SJSA1 (cell line): ENCODE measurements around the gene GALNTL6. TPM values are rescaled to one million over a fixed set of nuclear protein-coding genes. Genes with fewer than 3 reads are reported as not detected.

ENCODE experiments used
- DNase-seq, 2 experiments: peaks; one replicate each; pipeline ENCODE4 v3.0.0-alpha.2; 2015 to 2020; ENCODE audit warnings: low spot score in 2 of 2, low read depth in 1 of 2
- H3K27ac ChIP-seq: fragments of 250-450 bp; sonication (Bioruptor Pico); 2 replicates; pipeline ENCODE4 v1.5.1; 2020; ENCODE audit warnings: mild to moderate bottlenecking, moderate library complexity
- H3K27me3 ChIP-seq: fragments of 250-450 bp; sonication (Bioruptor Pico); replicated peaks from 2 replicates; pipeline ENCODE4 v1.5.1; 2020; ENCODE audit warnings: mild to moderate bottlenecking, moderate library complexity
- H3K36me3 ChIP-seq: fragments of 250-450 bp; sonication (Bioruptor Pico); 2 replicates; pipeline ENCODE4 v1.5.1; 2020; ENCODE audit warnings: mild to moderate bottlenecking
- H3K4me1 ChIP-seq: fragments of 250-450 bp; sonication (Bioruptor Pico); replicated peaks from 2 replicates; pipeline ENCODE4 v1.6.1; 2021; ENCODE audit warnings: mild to moderate bottlenecking
- H3K4me3 ChIP-seq: fragments of 250-450 bp; sonication (Bioruptor Pico); 2 replicates; pipeline ENCODE4 v1.5.1; 2020; ENCODE audit warnings: mild to moderate bottlenecking
- H3K9me3 ChIP-seq: fragments of 250-450 bp; sonication (Bioruptor Pico); replicated peaks from 2 replicates; pipeline ENCODE4 v1.5.1; 2020; ENCODE audit warnings: mild to moderate bottlenecking
- total RNA-seq: library from RNA; depleted of rRNA; stranded (reverse); fragments of >200 nt; shearing (Covaris generic); gene quantifications from 2 replicates; pipeline ENCODE4 v1.2.3, GENCODE V29; 2014

Gene GALNTL6
- total RNA-seq, 1 experiment from 2014 or later = 0.08 TPM

GRCh38 chr4:172287117-172287516, 473.9 kb downstream of the GALNTL6 start:
- Histone ChIP-seq H3K9me3 (no peaks in the 10 kb centered on the region), H3K27me3 (no peaks in the 10 kb centered on the region), H3K36me3 (no peaks in the 10 kb centered on the region), H3K27ac (no peak overlapping the region), H3K4me1 (no peaks in the 10 kb centered on the region), H3K4me3 (no peak overlapping the region)
- no peak for DNase-seq

DNA sequence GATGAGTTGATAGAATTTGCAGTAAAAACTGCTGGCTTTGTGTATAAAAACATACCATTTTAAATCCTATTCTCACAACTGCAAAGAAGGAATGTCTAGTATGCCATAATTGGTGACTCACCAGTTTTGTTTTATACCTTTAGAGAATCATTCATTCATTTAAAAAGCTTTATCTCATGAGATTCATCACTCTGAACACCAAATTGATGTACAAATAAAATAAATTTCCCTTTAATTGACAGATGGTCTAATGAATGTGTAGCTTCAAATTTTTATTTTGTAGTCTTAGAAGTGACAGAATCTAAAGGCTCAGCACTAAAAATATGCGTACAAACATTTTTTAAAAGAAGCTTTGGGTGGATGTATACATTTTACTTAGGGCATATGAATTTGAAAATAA, 492.5 kb downstream of the GALNTL6 start:
- no peak overlapping the region for H3K27ac ChIP-seq
- no peak for DNase-seq
- no peaks in the 10 kb centered on the region for H3K9me3 ChIP-seq

GRCh38 chr4:172308078-172308477, 494.9 kb downstream of the GALNTL6 start:
- H3K4me3 ChIP-seq = no peak overlapping the region
- DNase-seq = no peak

More for the DNA sequence above, 492.5 kb downstream of the GALNTL6 start:
- Histone ChIP-seq H3K27me3 (no peaks in the 10 kb centered on the region), H3K36me3 (no peaks in the 10 kb centered on the region), H3K4me3 (no peak overlapping the region), H3K4me1 (no peaks in the 10 kb centered on the region)

DNA sequence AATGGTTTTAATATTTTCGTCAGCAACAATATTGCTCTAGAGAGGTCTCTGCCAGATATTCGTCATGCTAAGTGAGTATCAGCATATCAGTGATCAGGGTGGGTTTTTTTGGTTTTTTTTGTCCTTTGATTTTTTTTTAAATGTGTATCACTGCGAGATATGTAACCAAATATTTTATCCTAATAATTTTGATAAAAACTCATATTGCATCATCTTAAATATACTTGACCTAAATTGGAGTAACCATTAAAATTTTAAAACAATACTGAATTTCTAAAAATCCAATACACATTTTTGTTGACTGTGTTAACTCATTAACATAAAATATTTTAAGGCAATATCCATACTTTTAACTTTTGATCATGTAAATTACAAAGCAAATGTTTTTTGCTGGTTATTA, 498.5 kb downstream of the GALNTL6 start:
- no peaks in the 10 kb centered on the region for H3K9me3 ChIP-seq
- no peak overlapping the region for H3K4me3 ChIP-seq
- DNase-seq = no peak
- no peak overlapping the region for H3K27ac ChIP-seq
- no peaks in the 10 kb centered on the region for H3K27me3 ChIP-seq
- no peaks in the 10 kb centered on the region for H3K4me1 ChIP-seq
- no peaks in the 10 kb centered on the region for H3K36me3 ChIP-seq

More at GRCh38 chr4:172308078-172308477, 494.9 kb downstream of the GALNTL6 start:
- H3K36me3 ChIP-seq = no peaks in the 10 kb centered on the region
- H3K9me3 ChIP-seq = no peaks in the 10 kb centered on the region
- H3K27me3 ChIP-seq = no peaks in the 10 kb centered on the region
- no peak overlapping the region for H3K27ac ChIP-seq
- no peaks in the 10 kb centered on the region for H3K4me1 ChIP-seq

- Histone ChIP-seq H3K9me3 (no peaks in the 10 kb centered on the region), H3K36me3 (no peaks in the 10 kb centered on the region), H3K27me3 (no peaks in the 10 kb centered on the region), H3K4me1 (no peaks in the 10 kb centered on the region), H3K4me3 (no peak overlapping the region), H3K27ac (no peak overlapping the region)
- no peak for DNase-seq
These were observed 510.1 kb downstream of the GALNTL6 start for GRCh38 chr4:172323288-172323687.

DNA sequence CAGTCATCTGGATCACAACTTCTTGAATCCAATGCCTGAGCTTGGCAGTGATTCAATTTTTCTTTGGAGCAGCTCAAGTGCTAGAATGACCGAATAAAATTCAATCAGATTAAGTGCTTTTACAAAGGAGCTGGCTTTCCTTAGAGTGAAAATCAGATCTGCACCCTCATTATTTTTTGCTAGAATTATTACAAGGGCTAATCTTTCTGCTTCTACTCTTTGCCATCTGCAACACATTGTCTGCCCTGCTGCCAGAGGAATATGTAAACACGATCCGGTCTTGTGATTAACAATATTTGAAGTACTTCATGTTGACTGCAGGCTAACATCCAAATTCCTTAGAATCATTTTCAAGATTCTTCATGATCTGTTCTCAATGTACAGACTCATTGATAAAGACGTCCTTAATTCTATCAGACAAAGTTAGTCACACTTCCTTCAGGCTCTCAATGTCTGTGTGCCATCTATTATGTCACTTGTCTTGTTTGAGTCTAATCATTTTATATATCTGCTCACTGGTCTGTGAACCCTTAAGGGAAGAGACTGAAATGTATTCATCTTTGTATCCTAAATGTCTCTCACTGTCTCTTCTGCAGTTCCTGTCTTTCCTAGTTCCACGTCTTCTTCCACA, 531.2 kb downstream of the GALNTL6 start:
- no peak for DNase-seq
- H3K4me3 ChIP-seq = no peak overlapping the region
- H3K36me3 ChIP-seq = no peaks in the 10 kb centered on the region
- no peaks in the 10 kb centered on the region for H3K27me3 ChIP-seq
- H3K4me1 ChIP-seq = no peaks in the 10 kb centered on the region
- no peak overlapping the region for H3K27ac ChIP-seq
- H3K9me3 ChIP-seq = no peaks in the 10 kb centered on the region

- H3K9me3 ChIP-seq = no peaks in the 10 kb centered on the region
- H3K27ac ChIP-seq = no peak overlapping the region
- DNase-seq = no peak
- H3K27me3 ChIP-seq = no peaks in the 10 kb centered on the region; the same call in 1 of the 2 replicates
- no peak overlapping the region for H3K4me3 ChIP-seq
- no peaks in the 10 kb centered on the region for H3K36me3 ChIP-seq
- H3K4me1 ChIP-seq = no peaks in the 10 kb centered on the region
These were observed 535.2 kb downstream of the GALNTL6 start for GRCh38 chr4:172348426-172348825.

DNA sequence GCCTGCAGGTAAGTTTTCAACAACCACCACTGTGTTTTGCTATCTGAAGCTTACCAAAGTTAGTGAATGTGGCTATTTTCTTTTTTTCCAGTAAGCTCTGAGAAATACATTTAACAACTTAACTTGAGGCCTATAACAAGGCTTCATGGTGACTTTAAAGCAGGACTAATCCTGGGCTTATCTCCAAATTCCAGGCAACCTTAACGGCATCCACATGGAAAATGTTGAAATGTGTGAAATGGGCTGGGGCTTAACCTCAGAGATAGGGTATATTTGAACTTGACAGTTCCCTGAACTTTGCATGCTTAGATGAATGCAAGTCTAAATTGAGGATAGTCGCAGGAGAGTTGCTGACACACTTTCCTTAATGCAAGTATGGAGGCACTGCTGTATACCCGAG, 539.2 kb downstream of the GALNTL6 start:
- no peak overlapping the region for H3K27ac ChIP-seq
- no peak for DNase-seq
- H3K27me3 ChIP-seq = no peaks in the 10 kb centered on the region; the same call in 1 of the 2 replicates
- no peaks in the 10 kb centered on the region for H3K36me3 ChIP-seq
- H3K4me1 ChIP-seq = no peaks in the 10 kb centered on the region
- no peaks in the 10 kb centered on the region for H3K9me3 ChIP-seq
- no peak overlapping the region for H3K4me3 ChIP-seq

DNA sequence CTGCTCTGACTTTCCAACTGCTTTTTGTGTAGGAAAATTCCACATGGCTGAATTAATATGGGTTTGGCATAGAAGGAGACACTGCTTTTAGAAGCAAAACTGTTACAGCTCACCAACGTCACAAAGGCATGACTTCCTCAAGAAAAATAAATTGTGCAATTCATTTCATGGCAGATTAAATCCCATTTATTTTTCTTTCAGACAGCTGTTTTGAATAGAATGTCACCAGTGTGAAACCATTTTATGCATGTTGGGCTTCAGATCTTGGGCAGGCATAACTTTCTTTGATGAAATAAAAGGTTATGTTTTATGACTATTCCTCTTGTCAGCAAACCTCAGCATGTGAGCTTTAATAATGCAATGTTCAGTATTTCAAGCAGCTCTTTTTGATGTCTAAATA, 542.8 kb downstream of the GALNTL6 start:
- no peak for DNase-seq

GRCh38 chr4:172357006-172357540, 543.9 kb downstream of the GALNTL6 start:
- no peak for DNase-seq
- H3K27me3 ChIP-seq = no peaks in the 10 kb centered on the region
- no peaks in the 10 kb centered on the region for H3K9me3 ChIP-seq
- no peak overlapping the region for H3K4me3 ChIP-seq
- H3K27ac ChIP-seq = no peak overlapping the region
- H3K4me1 ChIP-seq = no peaks in the 10 kb centered on the region
- H3K36me3 ChIP-seq = no peaks in the 10 kb centered on the region

More for the DNA sequence above, 542.8 kb downstream of the GALNTL6 start:
- Histone ChIP-seq H3K27me3 (no peaks in the 10 kb centered on the region), H3K4me3 (no peak overlapping the region), H3K4me1 (no peaks in the 10 kb centered on the region), H3K36me3 (no peaks in the 10 kb centered on the region), H3K9me3 (no peaks in the 10 kb centered on the region), H3K27ac (no peak overlapping the region)

DNA sequence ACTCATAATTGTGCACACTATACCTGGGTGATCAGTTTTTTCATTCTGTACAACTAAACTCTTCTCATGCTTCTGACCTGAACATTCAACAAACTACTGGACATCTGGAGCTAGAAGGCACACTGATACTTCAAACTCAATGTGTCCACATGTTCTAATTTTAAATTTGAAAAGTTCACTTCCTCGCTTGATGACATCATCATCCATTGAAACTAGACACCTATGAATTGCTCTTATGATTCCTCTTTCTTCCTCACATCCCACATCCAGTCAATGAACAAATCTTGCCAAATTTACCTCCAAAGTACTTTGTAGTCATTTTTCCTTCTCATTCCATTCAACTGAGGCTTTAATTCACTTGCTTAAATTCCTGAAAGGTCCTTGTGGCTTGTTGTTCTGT, 549.4 kb downstream of the GALNTL6 start:
- no peak for DNase-seq

GRCh38 chr4:172369471-172369959, 556.3 kb downstream of the GALNTL6 start:
- no peaks in the 10 kb centered on the region for H3K9me3 ChIP-seq
- H3K27me3 ChIP-seq = no peaks in the 10 kb centered on the region
- H3K27ac ChIP-seq = no peak overlapping the region
- H3K4me1 ChIP-seq = no peaks in the 10 kb centered on the region
- no peak for DNase-seq
- no peak overlapping the region for H3K4me3 ChIP-seq
- H3K36me3 ChIP-seq = no peaks in the 10 kb centered on the region

More for the DNA sequence above, 549.4 kb downstream of the GALNTL6 start:
- H3K27ac ChIP-seq = no peak overlapping the region
- no peaks in the 10 kb centered on the region for H3K36me3 ChIP-seq
- H3K4me3 ChIP-seq = no peak overlapping the region
- no peaks in the 10 kb centered on the region for H3K27me3 ChIP-seq
- no peaks in the 10 kb centered on the region for H3K9me3 ChIP-seq
- no peaks in the 10 kb centered on the region for H3K4me1 ChIP-seq

- no peak for DNase-seq
- no peak overlapping the region for H3K27ac ChIP-seq
- no peaks in the 10 kb centered on the region; the same call in 1 of the 2 replicates for H3K27me3 ChIP-seq
- no peaks in the 10 kb centered on the region for H3K4me1 ChIP-seq
- H3K9me3 ChIP-seq = no peaks in the 10 kb centered on the region
- no peak overlapping the region for H3K4me3 ChIP-seq
- no peaks in the 10 kb centered on the region for H3K36me3 ChIP-seq
These were observed 564.4 kb downstream of the GALNTL6 start for GRCh38 chr4:172377486-172378140.

DNA sequence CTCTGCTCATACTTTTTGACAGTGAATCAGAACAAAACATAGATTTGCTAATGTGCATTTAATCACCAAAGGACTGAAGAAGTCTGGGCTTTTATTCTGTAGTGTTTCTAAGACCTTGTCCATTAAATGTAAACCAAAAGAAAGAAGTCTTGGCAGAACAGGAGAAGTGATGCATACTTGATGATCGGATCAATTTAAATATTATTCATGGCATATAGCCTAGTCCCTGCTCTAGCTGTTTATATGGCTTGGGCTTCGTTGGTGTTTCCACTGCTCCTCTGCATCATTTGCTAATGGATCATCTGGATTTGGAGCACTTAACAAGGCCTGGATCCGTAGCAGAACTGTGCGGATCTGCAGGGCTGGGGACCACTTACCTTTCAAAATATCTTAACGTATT, 566.6 kb downstream of the GALNTL6 start:
- no peak overlapping the region for H3K4me3 ChIP-seq
- H3K4me1 ChIP-seq = no peaks in the 10 kb centered on the region

More for the DNA sequence above, 566.6 kb downstream of the GALNTL6 start:
- H3K36me3 ChIP-seq = no peaks in the 10 kb centered on the region
- H3K27me3 ChIP-seq = no peaks in the 10 kb centered on the region; the same call in 1 of the 2 replicates
- no peaks in the 10 kb centered on the region for H3K9me3 ChIP-seq
- H3K27ac ChIP-seq = no peak overlapping the region
- DNase-seq = no peak
